Stimulated activated CD8-positive, alpha-beta memory T cell treated with anti-CD3 and anti-CD28 coated beads, Interleukin-4, amount 100 ng/mL, for 4 hours (primary cell): ENCODE data around the gene KRT28.

Source experiments
- DNase-seq, 2 donors: peaks; one replicate each; pipeline ENCODE4 v3.0.0-alpha.2; 2020; ENCODE audit warnings: low read depth in 2 of 2, low spot score in 1 of 2

KRT28 gene

GRCh38 chr17:40799859-40800258 lies at the start of gene KRT28:
TSS of gene KRT28 (minus strand) at chr17:40799959. CDS start at chr17:40799893, 66 bp downstream.
- no peak for DNase-seq

GRCh38 chr17:40848583-40849235 lies 49.0 kb upstream of the KRT28 start:
- DNase-seq, result no peak

GRCh38 chr17:40846515-40847144 lies 46.9 kb upstream of the KRT28 start:
- no peak for DNase-seq

GRCh38 chr17:40844671-40845107 lies 44.9 kb upstream of the KRT28 start:
- DNase-seq, result no peak

- no peak for DNase-seq
Measured at GRCh38 chr17:40843242-40843641, 43.5 kb upstream of the KRT28 start.

- DNase-seq, result no peak
Measured at GRCh38 chr17:40841246-40841645, 41.5 kb upstream of the KRT28 start.

GRCh38 chr17:40839194-40839593 lies 39.4 kb upstream of the KRT28 start:
- no peak for DNase-seq

- DNase-seq, result no peak
Measured at GRCh38 chr17:40836020-40836419, 36.3 kb upstream of the KRT28 start.

GRCh38 chr17:40833882-40834281 lies 34.1 kb upstream of the KRT28 start:
- DNase-seq, result no peak

- DNase-seq, result no peak
Measured at GRCh38 chr17:40832840-40833239, 33.1 kb upstream of the KRT28 start.

GRCh38 chr17:40830085-40830776 lies 30.5 kb upstream of the KRT28 start:
- DNase-seq, result no peak

- DNase-seq, result no peak
Measured at GRCh38 chr17:40828454-40829044, 28.8 kb upstream of the KRT28 start.

- DNase-seq, result no peak
Measured at GRCh38 chr17:40827746-40828453, 28.1 kb upstream of the KRT28 start.

GRCh38 chr17:40825599-40825998 lies 25.8 kb upstream of the KRT28 start:
- no peak for DNase-seq

- no peak for DNase-seq
Measured at GRCh38 chr17:40824015-40824832, 24.5 kb upstream of the KRT28 start.

GRCh38 chr17:40822132-40822812 lies 22.5 kb upstream of the KRT28 start, which contains the start of gene KRT10:
TSS of gene KRT10 (minus strand) at chr17:40822614. CDS start at chr17:40822585, 29 bp downstream.
- no peak for DNase-seq

GRCh38 chr17:40821536-40821935 lies 21.8 kb upstream of the KRT28 start:
- no peak for DNase-seq

- no peak for DNase-seq
Measured at GRCh38 chr17:40820228-40820838, 20.6 kb upstream of the KRT28 start.

- DNase-seq, result no peak
Measured at GRCh38 chr17:40819528-40820125, 19.9 kb upstream of the KRT28 start.
